Endothelial cell (in vitro differentiated cells): ENCODE data around the gene PPID. TPM values are rescaled to one million over a fixed set of nuclear protein-coding genes. Genes with fewer than 3 reads are reported as not detected.
"Not testable (repeated sequence)": the region's sequence is repeated elsewhere in the genome, so short reads cannot be mapped to it uniquely, and the experiment has no call there.

Experiments
- DNase-seq: peaks from one replicate; pipeline ENCODE4 v3.0.0; 2021; ENCODE audit warnings: low spot score
- H3K27ac Mint-ChIP-seq: one replicate; pipeline ENCODE4 v1.8.0; 2021; ENCODE audit warnings: mixed read lengths, inconsistent platforms; ENCODE audit not compliant: unreplicated experiment
- H3K27me3 Mint-ChIP-seq: one replicate; pipeline ENCODE4 v1.8.0; 2021; ENCODE audit warnings: mild to moderate bottlenecking, moderate library complexity, mixed read lengths, inconsistent platforms; ENCODE audit not compliant: unreplicated experiment
- H3K36me3 Mint-ChIP-seq: one replicate; pipeline ENCODE4 v1.8.0; 2021; ENCODE audit warnings: mild to moderate bottlenecking, low read depth, mixed read lengths, inconsistent platforms; ENCODE audit not compliant: unreplicated experiment
- H3K4me1 Mint-ChIP-seq: one replicate; pipeline ENCODE4 v1.8.0; 2021; ENCODE audit warnings: mild to moderate bottlenecking, mixed read lengths, inconsistent platforms; ENCODE audit not compliant: unreplicated experiment
- H3K4me3 Mint-ChIP-seq: one replicate; pipeline ENCODE4 v1.8.0; 2021; ENCODE audit warnings: mild to moderate bottlenecking, mixed read lengths, inconsistent platforms; ENCODE audit not compliant: unreplicated experiment
- H3K9me3 Mint-ChIP-seq: one replicate; pipeline ENCODE4 v1.8.0; 2021; ENCODE audit warnings: mixed read lengths, inconsistent platforms; ENCODE audit not compliant: unreplicated experiment
- total RNA-seq: library from RNA; stranded (reverse); fragmentation: NEBNext Ultra II Directional; extraction: Animal tissue kit (Norgen Biotek cat#: 25700); gene quantifications from one replicate; pipeline ENCODE4 v1.2.1, GENCODE V29; 2021; ENCODE audit not compliant: unreplicated experiment
- TF ChIP-seq, protein P1 (sequence below): fragments of 200-600 bp; sonication (generic); IDR thresholded peaks from one replicate; pipeline ENCODE4 v1.5.0; 2021; ENCODE audit warnings: antibody characterized with exemption; ENCODE audit not compliant: unreplicated experiment

PPID gene
- total RNA-seq, 1 donor from 2014 or later: 14.7 TPM

DNA sequence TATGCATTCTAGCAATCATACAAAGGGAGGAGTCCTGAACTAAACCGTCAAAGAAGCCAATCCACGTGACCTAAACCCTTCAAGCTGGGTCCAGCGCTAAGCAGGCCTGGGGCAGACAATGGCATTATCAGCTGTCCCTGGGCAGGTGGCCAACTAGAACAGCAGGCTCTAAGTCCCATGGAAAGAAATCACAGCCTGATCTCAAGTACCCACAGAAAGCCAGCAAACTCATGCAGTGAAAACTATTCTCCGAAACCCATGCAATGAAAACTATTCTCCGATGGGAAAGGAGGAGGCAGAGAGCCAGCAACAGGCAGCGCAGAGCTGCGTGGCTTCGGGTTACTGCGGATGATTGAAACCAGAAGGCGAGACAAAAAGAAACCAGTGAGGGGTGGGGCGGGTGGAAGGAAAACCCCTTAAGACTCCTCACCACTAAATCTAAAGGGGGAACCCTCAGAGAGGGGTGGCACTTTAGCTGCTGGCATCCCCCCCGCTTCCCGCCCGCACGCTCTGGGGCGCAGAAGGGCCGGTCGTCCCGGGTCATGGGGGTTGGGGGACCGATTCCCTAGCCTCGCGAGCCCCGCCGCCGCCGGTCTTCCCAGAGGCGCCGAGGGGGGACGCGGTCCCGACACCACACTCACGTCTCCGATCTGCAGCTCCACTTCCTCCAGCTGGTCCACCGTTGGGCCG lies 52.1 kb downstream of the PPID start:
- TF ChIP-seq, protein P1, sequence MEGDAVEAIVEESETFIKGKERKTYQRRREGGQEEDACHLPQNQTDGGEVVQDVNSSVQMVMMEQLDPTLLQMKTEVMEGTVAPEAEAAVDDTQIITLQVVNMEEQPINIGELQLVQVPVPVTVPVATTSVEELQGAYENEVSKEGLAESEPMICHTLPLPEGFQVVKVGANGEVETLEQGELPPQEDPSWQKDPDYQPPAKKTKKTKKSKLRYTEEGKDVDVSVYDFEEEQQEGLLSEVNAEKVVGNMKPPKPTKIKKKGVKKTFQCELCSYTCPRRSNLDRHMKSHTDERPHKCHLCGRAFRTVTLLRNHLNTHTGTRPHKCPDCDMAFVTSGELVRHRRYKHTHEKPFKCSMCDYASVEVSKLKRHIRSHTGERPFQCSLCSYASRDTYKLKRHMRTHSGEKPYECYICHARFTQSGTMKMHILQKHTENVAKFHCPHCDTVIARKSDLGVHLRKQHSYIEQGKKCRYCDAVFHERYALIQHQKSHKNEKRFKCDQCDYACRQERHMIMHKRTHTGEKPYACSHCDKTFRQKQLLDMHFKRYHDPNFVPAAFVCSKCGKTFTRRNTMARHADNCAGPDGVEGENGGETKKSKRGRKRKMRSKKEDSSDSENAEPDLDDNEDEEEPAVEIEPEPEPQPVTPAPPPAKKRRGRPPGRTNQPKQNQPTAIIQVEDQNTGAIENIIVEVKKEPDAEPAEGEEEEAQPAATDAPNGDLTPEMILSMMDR: no peak
- peaks cover 9% of the 10 kb centered on the region for H3K27me3 Mint-ChIP-seq
- H3K27ac Mint-ChIP-seq: peak overlapping the region; percentile 83
- H3K9me3 Mint-ChIP-seq: no peaks in the 10 kb centered on the region
- H3K4me1 Mint-ChIP-seq: peaks cover 16% of the 10 kb centered on the region
- peak overlapping the region; percentile 99 for H3K4me3 Mint-ChIP-seq
- peak; percentile 27 for DNase-seq
- no peaks in the 10 kb centered on the region for H3K36me3 Mint-ChIP-seq

GRCh38 chr4:158669310-158669709 lies 53.9 kb downstream of the PPID start:
- H3K27ac Mint-ChIP-seq: no peak overlapping the region
- TF ChIP-seq, protein P1: no peak
- H3K36me3 Mint-ChIP-seq: peaks cover 7% of the 10 kb centered on the region
- no peaks in the 10 kb centered on the region for H3K9me3 Mint-ChIP-seq
- H3K4me3 Mint-ChIP-seq: no peak overlapping the region
- DNase-seq: no peak
- peaks cover 9% of the 10 kb centered on the region for H3K27me3 Mint-ChIP-seq
- H3K4me1 Mint-ChIP-seq: peaks cover 16% of the 10 kb centered on the region

GRCh38 chr4:158667651-158668198 lies 55.5 kb downstream of the PPID start:
- DNase-seq: peak; percentile 56

DNA sequence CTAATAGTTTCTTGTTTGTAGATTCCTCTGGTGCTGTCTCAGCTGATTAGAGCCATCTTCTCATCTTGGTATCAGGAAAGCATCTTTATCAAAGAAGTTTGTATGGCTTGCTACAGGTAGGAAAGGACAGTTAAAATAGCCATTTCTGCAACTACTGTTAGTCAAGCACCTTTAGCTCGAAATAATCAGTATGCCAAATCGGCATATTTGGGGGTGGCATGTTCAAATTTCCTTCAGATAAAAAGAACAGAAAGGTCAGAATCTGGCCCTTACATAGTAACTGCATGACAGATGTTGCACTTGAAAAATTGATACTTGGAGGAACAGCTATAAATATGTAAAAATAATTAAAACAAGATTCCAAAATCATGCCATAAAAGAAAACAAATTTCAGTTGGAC lies 56.3 kb downstream of the PPID start:
- TF ChIP-seq, protein P1: no peak
- peaks cover 7% of the 10 kb centered on the region for H3K36me3 Mint-ChIP-seq
- H3K4me3 Mint-ChIP-seq: no peak overlapping the region
- H3K9me3 Mint-ChIP-seq: no peaks in the 10 kb centered on the region
- H3K4me1 Mint-ChIP-seq: peaks cover 19% of the 10 kb centered on the region
- DNase-seq: no peak
- H3K27ac Mint-ChIP-seq: no peak overlapping the region
- peaks cover 9% of the 10 kb centered on the region for H3K27me3 Mint-ChIP-seq

More at GRCh38 chr4:158667651-158668198, 55.5 kb downstream of the PPID start:
- peak overlapping the region; percentile 40 for H3K27ac Mint-ChIP-seq
- no peaks in the 10 kb centered on the region for H3K9me3 Mint-ChIP-seq
- TF ChIP-seq, protein P1: peak; percentile 86
- H3K4me3 Mint-ChIP-seq: no peak overlapping the region
- peaks cover 22% of the 10 kb centered on the region for H3K4me1 Mint-ChIP-seq
- peaks cover 7% of the 10 kb centered on the region for H3K36me3 Mint-ChIP-seq
- H3K27me3 Mint-ChIP-seq: peaks cover 9% of the 10 kb centered on the region

GRCh38 chr4:158664806-158665205 lies 58.4 kb downstream of the PPID start:
- H3K36me3 Mint-ChIP-seq: peaks cover 7% of the 10 kb centered on the region

GRCh38 chr4:158663707-158664625 lies 59.2 kb downstream of the PPID start:
- H3K4me3 Mint-ChIP-seq, H3K9me3 Mint-ChIP-seq, H3K4me1 Mint-ChIP-seq, DNase-seq, H3K27ac Mint-ChIP-seq, H3K27me3 Mint-ChIP-seq, H3K36me3 Mint-ChIP-seq: not testable (repeated sequence)

More at GRCh38 chr4:158664806-158665205, 58.4 kb downstream of the PPID start:
- no peaks in the 10 kb centered on the region for H3K9me3 Mint-ChIP-seq
- no peak overlapping the region for H3K27ac Mint-ChIP-seq
- TF ChIP-seq, protein P1: no peak
- H3K27me3 Mint-ChIP-seq: no peaks in the 10 kb centered on the region
- H3K4me1 Mint-ChIP-seq: peaks cover 8% of the 10 kb centered on the region
- DNase-seq: no peak
- H3K4me3 Mint-ChIP-seq: no peak overlapping the region

DNA sequence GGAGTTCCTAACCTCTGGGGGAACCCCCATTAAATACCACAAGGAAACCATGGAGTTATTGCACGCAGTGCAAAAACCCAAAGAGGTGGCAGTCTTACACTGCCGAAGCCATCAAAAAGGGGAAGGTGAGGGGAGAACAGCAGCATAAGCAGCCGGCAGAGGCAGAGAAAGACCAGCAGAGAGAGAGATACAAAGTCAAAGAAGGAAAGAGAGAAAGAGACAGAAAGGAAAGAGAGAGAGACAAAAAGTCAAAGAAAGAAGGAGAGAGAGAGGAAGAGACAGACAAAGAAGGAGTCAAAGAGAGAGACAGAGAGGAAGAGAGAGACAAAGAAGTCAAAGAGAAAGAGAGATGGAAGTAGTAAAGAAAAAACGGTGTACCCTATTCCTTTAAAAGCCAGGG lies 59.9 kb downstream of the PPID start:
- H3K27ac Mint-ChIP-seq, H3K9me3 Mint-ChIP-seq, DNase-seq: not testable (repeated sequence)

More for the DNA sequence above, 59.9 kb downstream of the PPID start:
- H3K27me3 Mint-ChIP-seq, H3K4me3 Mint-ChIP-seq, H3K4me1 Mint-ChIP-seq, H3K36me3 Mint-ChIP-seq: not testable (repeated sequence)
